NCI-H446 treated with DMSO at 0.1 percent for 48 hours (cell line): ENCODE measurements around the gene NTRK1.

Source experiments
- DNase-seq: peaks from one replicate; lab custom pipeline; 2025; lab: John Stamatoyannopoulos, UW

Gene NTRK1

DNA sequence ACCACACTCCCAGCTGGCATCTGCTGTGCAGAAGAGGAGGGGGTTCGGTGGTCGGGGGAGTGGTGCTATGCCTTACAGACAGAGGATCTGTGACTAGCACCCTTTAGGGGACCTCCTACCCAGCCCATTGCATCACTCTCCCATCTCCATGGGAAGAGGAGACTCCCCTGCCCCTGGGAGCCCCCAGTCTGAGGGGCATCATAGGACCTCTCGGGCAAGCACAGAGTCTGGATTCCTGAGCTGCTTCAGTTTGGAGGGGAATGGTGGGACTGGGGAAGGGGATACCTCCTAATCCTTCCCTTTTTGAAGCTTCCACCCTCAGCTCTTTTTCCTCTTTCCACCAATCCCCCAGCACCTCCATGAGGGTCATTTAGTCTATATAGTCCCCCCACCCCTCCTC, 3.1 kb upstream of the NTRK1 start:
- DNase-seq: no peak

DNA sequence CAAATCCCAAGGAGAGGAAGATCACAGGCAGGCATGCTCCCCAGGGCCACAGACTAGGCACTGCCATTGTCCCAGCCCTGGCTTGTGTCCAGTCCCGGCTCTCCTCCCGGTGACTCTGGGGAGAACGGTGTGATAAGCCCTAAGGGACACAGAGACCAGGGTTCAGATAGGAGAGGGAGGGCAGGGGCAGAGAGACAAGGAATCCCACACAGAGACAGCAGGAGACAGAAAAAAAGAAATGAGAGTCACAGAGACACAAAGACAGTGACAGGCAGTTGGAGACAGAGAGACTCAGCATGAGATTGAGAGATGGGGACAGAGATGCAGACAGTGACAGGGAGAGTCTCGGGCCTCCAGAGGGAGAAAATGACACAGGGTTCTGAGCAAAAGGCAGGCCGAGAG, 2.1 kb upstream of the NTRK1 start:
- no peak for DNase-seq

DNA sequence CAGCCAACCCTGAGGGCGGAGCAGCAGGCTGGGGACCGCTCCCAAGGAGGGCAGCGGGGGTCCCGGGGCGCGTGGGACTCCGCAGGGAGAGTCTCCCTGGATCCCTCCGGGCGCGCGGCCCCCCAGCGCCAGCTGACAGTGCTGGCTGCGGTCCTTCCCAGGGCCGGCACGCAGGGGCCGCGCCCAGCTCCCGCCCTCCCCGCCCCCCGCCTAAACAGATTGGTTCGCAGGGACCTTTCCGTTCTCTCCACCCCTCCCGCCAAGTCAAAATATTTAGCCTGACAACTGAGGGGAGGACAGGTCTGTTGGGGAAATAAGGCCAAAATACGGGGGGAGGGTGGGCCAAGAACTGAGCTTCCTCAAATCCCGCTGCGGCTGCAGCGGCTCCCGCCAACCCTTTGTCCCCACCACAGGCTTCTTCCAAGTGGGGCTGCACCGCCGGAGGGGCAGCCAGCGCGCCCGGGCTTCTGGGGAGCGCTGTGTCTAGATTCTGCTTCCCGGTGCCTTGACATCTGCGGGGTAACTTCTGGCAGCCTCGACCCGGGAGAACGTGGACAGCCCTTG, 1.6 kb upstream of the NTRK1 start, which contains the start of gene INSRR:
TSS of gene INSRR (minus strand) at position 159 of the 564 bp plus-strand sequence. CDS start 496 bp downstream, outside the sequence.
- DNase-seq: no peak

DNA sequence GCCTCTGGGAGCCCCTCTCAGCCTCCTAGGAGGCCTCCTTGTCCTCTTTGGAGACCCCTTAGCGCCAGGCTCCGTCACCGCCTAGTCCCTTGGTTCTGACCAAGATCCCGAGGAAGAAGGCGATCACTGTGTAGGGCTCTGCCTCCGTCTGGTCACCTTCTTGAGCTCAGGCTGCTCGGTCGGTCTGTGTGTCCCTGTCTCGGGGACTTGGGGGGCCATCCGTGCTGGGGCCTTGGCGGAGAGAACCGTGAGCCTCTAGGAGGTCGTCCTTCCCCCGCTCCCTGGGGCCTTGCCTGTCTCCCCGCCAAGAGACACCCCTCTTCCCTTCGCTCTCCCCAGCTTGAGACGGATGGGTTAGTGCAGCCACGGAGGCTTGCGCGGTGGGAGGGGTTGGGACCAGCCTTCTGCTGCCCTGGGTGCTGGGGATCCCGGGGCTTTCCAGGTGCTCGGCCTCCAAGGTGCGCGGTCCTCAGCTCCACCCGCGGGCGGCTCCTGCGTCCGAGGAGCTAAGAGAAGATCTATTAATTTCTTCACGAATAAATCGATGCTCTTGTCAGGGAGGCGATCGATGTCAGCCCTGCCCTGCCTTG, 1.0 kb upstream of the NTRK1 start:
- DNase-seq: no peak

DNA sequence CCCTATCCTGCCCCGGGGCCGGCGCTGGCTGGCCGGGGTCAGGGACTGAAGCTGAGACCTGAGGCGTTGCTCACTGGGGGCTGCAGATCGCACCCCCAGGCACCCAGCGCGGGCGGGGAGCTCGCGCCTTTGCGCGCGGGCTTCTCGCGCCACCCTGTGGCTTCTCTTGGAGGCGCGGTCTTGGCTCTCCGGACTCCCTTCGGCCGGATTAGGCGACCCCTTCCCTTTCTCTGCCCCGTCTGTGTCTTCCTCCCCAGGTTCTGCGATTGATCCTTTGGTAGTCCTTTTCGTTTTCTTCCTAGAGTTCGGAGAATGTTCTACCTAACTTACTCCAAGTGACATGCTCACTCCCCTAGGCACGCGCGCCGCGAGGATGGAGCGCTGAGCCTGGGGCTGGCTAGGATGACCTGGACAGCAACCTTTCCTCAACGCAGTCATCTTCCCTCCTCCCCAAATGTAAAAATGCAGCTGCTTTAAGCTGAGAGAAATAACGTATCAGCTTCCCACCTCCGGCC, 495 bp upstream of the NTRK1 start:
- no peak for DNase-seq

DNA sequence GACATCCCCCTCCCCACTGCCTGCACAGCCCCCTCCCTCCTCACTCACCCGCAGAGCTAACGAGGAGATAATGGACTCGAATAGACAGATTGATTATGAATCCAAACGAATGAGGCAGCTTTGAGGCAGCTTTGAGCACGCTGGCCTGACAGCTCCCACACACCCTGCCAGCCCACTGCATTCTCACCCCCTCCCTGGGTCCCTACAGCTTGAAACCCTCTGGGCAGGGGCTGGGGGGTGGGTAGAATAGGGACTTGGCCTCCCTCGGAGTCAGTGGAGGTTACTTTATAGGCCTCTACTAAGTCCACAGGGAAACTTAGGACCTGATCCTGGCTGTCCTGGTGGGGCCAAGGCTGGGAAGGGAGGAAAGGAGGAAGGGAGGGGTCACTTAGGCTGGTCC, 1.9 kb downstream of the NTRK1 start:
- DNase-seq: no peak

DNA sequence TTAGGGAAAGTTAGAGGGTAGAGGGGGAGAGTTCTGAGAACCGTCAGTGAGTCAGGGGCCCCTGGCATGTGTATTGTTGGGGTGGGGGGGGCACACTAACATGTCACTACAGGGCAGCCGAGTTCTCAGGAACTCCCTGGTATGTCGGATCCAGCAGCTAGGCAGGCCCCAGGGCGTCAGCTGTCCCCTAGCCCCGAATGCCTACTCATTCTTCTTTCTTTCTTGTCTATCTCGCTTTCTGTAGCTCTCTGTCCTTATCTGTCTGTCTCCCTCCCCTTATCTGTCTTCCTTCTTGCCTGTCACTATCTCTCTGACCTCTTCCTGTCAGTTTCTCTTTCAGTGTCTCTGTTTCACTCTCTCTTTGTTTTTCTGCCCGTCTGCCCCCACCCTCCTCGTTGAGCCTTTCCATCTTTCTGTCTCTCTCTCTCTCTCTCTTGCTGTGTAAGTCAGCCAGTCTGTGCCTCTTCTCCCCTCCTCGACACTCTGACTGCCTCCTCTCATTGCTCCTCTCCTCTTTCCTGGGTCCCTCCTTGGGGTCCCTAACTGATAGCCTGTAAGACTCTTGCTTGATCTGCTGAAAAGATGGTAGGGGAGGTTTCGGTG, 2.4 kb downstream of the NTRK1 start:
- DNase-seq: no peak

DNA sequence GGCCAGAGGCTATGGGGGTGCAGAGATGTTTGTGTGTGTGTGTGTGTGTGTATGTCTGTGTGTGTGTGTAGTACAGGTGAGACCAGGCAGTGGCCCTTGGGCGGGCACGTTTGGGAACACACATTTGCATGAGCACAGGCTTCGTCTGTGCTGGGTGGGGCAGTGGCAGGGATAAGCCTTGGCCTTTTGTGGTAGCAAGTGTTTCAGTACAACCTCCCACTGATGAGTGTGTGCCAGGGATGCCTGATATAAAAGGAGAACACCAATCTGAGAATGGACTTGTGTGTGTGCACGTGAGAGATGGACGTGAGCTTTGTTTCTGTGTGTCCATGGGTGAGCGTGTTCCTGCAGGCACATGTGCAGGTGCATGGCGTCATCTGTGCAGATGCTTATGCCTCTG, 3.0 kb downstream of the NTRK1 start:
- DNase-seq: no peak

DNA sequence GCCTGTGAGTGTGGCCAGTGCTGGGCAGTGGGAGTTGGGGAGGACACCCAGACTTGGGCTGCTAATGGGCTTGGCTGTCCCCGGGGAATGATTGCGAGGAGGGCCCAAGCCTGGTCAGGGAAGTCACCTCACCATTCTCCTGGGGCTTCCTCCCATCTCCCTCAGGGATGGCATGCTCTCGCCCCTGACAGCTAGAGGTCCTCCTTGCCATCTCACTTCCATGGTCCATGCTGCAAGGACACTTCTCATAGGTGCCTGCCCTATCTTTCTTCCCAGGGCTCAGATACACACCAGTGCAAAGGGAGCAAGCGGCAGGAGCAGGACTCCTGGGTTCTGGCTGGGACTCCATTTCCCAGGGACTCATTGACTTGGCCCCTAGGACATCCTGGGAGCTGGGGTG, 4.1 kb downstream of the NTRK1 start:
- DNase-seq: no peak

DNA sequence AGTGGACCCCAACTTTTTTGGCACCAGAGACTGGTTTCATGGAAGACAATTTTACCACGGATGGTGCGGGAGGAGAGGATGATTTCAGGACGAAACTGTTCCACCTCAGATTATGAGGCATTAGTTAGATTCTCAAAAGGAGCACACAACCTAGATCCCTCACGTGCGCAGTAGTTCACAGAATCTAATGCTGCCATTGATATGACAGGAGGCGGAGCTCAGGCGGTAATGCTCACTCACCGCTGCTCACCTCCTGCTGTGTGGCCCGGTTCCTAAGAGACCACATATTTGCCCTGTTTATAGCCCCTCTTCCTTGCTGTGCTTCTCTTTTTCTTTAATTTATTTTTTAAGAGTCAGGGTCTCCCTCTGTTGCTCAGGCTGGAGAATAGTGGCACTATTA, 4.6 kb downstream of the NTRK1 start:
- no peak for DNase-seq

DNA sequence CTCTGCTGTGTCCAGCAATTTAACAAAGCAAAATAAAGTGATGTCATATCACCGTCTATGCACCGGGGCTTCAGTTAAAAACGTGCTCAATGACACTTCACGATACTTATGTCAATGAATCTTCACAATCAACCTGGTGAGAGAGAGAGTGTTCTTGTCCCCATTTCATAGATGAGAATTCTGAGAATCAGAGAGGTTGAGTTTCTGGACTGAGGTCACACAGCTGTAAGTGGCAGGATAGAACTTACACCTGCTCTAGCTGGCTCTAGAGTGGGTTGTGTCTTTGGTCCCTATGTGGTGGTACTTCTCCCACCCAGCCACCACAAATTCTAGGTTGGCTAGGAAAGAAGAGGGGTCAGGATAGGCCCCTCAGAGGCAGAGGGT, 5.2 kb downstream of the NTRK1 start:
- DNase-seq: no peak

DNA sequence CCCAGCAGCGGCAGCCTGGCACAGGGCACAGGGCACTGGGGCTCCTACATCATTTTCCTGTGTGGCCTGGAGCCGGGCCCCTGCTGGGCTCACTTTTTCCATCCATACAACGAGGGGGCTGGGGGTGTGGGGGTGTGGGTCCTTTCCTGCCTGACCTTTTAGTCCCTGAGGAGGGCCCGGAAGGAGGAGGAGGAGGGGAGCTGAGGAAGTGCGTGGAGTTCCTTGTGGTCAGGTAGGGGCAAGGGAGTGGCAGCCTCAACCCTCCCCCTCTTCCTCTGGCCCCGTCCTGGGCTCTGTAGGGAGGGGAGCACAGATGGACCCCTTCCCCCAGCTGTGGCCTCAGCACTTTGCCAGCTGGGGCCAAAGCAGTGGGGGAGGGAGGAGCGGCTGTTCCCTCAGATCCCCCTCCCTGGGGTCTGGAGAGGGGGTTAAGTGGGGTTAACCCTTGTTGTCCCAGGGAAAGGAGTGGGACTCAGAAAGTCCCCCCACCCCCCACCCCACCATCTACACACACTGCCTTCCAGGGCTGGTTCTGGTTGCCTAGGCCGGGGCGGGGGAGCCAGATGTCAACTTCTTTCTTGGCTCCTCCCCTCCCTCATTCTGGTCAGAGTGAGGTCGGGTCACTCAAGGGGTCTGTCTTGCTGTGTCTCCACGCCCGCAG, 5.7 kb downstream of the NTRK1 start:
- no peak for DNase-seq

DNA sequence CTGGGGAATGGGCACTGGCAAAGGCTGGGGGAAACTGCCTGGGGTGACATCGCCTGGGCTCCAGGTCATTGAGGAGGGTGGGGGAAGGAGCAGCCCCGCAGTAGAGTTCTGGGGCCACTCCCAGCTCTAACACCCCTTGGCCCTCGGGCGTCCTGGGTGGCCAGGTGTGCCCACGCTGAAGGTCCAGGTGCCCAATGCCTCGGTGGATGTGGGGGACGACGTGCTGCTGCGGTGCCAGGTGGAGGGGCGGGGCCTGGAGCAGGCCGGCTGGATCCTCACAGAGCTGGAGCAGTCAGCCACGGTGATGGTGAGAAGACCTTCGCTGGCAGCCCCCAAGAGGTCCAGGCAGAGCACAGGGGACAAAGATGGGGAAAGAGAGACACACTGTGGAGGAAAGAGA, 7.7 kb downstream of the NTRK1 start:
- no peak for DNase-seq

DNA sequence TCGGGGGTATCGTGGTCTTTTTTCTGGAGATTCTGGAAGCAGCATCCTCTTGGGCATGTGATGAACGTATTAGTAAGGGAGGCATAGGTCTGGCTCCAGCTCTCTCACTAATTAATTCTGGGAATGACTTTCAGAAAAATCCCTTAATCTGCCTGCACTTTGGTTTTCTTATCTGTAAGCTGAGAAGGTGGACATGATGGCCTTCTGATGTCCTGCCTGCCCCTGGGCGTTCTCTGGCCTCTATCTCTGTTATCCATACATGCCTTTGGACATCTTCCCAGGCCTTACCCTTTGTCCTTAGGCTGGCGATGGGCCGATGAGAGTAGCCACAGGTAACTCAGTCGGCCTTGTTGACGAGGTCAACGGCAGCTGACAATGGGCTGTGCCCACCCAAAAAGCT, 8.8 kb downstream of the NTRK1 start:
- no peak for DNase-seq

DNA sequence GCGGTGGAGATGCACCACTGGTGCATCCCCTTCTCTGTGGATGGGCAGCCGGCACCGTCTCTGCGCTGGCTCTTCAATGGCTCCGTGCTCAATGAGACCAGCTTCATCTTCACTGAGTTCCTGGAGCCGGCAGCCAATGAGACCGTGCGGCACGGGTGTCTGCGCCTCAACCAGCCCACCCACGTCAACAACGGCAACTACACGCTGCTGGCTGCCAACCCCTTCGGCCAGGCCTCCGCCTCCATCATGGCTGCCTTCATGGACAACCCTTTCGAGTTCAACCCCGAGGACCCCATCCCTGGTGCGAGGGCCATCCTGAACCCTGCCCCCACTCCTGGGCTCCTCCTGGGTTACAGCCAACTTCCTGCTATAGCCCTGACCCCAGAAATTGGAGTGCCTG, 13.0 kb downstream of the NTRK1 start:
- DNase-seq: no peak

DNA sequence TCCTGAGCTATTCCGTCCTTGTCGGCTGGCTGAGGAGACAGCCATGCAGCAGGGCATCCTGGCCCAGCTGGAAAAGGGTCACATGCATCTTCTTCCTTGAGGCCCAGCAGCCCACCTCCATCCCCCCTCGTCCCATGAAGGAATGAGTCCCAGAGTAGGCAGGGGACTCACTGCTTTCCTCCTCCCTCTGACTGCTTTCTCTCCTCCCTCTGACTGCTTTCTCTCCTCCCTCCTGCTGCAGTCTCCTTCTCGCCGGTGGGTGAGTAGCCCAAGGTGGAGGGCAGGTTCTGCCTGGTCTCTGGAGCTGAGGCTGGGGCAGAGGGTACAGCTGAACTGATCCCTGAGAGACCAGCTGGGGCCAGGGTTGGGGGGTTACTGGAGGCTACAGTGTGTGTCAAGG, 13.5 kb downstream of the NTRK1 start:
- DNase-seq: no peak

DNA sequence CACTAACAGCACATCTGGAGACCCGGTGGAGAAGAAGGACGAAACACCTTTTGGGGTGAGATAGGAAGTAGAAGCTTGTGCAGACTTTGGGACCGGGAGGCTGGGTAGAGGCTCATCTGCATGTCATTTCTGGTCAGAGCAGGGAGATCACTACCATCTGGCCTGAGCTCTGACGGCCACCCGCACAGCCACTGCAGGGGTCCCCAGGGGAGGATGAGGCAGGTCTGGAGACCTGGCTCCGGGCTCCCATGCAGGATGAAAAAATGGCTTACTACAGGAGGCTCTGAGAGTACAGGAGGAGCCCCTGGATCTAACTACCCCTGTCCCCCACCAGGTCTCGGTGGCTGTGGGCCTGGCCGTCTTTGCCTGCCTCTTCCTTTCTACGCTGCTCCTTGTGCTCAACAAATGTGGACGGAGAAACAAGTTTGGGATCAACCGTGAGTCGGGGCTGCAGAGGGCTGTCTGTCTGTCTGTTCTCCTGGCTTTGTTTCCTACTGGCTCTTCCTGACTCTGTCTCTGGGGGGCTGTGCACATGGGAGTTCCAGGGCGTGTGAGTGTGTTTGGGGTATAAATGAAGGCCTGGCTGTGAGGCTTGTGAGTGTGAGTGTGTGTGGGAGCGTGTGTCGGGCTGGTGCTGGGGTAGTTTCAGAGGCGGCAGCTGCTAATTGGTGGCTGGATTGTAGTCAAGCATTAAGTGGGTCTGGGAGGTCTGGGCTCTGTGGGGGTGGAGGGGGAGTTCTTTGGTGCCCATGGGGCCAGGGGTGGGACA, 14.1 kb downstream of the NTRK1 start:
- no peak for DNase-seq

DNA sequence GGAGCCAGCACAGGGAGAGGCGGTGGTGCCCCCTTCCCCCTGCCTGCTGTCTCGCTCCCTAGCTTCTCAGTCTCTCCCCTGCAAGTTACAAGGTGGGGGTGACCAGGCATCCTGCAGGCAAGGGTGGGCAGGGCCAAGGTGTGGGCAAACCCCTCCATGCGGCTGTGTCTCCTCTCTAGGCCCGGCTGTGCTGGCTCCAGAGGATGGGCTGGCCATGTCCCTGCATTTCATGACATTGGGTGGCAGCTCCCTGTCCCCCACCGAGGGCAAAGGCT, 14.6 kb downstream of the NTRK1 start:
- no peak for DNase-seq

DNA sequence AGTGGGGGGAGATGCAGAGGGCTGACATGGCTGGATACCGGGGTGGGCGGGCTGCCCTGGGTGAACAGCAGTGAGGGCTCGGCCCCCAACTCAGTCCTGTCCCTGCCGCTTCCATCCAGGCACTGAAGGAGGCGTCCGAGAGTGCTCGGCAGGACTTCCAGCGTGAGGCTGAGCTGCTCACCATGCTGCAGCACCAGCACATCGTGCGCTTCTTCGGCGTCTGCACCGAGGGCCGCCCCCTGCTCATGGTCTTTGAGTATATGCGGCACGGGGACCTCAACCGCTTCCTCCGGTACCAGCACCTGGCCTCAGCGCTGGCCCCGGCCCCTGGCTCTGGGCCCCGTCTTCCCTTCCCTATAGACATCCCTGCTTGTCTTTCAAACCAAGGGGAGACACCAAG, 15.6 kb downstream of the NTRK1 start:
- DNase-seq: no peak

DNA sequence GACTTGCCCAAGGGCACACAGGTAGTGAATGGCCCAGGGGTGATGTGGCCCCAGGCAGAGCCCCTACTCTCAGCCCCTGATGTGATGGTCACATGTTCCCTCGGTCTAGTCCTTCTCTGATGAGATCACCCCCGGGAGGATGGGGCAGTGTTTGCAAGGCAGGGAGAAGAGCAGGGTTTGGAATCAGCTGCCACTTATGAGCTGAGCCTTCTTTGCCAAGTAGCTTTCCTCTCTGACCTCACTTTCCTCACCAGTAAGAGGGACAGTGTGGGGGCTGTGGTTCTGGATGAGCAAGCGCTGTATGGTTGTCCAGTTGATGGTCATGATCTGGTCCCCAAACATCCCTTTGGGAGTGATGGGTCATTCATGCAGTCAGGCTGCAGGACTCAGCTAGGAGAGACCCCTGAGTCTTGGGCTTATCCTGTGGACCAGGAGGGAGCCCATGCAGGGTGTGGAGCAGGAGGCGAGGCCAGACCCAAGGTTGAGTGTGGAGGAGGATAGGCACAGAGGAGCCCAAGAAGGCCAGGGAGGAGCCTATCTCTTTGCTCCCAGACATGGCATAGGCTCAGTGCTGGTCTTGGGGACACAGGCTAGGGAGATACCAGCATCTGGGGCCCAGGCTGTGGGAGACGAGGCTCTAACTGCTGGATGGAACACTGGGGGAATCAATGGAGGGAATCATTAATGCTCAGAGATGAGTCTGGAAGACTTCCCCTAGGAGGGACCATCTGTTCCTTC, 16.9 kb downstream of the NTRK1 start:
- no peak for DNase-seq

DNA sequence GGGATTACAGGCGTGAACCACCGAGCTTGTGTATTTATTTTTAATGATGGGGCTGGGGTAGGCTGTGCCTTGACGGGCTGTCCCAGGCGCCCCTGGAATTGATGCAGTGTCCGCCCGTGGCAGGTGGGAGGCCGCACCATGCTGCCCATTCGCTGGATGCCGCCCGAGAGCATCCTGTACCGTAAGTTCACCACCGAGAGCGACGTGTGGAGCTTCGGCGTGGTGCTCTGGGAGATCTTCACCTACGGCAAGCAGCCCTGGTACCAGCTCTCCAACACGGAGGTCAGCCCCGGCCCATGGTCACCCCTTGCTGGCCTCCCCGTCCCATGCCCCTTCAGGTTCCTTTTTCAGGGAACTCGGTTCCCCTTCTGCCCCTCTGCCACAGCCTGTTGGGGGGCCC, 19.2 kb downstream of the NTRK1 start:
- DNase-seq: no peak

DNA sequence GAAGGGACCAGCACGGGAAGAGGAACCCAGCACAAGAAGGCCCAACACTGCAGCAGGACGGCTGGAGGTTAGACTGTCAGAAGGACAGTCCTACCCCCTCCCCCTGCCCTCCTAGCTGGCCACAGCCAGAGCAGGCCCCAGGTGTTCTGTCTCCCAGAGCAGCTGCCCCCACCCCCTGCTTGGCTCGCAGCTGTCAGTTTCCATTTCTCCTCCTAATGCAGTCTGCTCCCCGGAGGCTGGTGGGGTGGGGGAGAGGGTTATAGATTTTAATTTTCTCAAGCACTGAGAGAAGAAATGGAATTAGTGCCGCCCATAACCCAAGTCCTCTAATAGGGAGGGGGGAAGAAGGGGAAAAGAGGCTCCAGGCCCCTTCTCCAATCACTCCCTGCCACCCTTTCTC, 19.8 kb downstream of the NTRK1 start:
- DNase-seq: no peak
